ENCODE data around the gene IL9. TPM values are rescaled to one million over a fixed set of nuclear protein-coding genes. Genes with fewer than 3 reads are reported as not detected.

The IL9 gene
- total RNA-seq, 1 experiment from 2014 or later: not detected

DNA sequence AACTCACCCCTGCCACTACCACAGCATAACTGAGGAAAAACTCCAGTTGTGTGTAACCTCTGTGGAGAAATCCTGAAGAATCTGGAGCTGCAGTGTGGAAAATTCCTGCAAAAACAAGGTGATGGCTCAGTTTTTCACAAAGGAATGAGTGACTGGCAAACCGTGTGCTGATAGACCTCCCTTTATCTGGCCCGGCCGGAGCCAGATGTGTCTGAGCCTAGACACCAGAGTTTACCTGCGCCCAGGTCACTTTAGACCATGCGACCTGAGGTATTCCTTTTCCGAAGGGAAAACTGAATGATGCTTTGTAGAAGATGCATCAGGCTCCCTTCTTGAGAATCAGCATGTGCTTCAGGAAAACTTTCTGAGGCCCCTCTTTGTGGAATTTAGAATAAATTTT, 45.0 kb downstream of the IL9 start:
- Histone ChIP-seq H3K36me3 (ENCODE audit: insufficient read depth, low read length) (no peaks in the 10 kb centered on the region), H3K27me3 (ENCODE audit: low read length) (no peaks in the 10 kb centered on the region), H3K9me3 (ENCODE audit: low read length) (no peaks in the 10 kb centered on the region), H2AFZ (ENCODE audit: low read length) (no peak overlapping the region), H3K4me2 (ENCODE audit: low read depth, low read length, poor library complexity, severe bottlenecking) (no peak overlapping the region), H3K27ac (ENCODE audit: low read length) (no peak overlapping the region), H3K4me3 (ENCODE audit: low read length) (no peak overlapping the region), H4K20me1 (ENCODE audit: insufficient read depth, low read depth, low read length) (no peaks in the 10 kb centered on the region), H3K79me2 (ENCODE audit: low read length) (no peaks in the 10 kb centered on the region), H3K9me2 (replicated peaks; ENCODE audit: insufficient read depth, low read length) (no peaks in the 10 kb centered on the region), H3K9ac (ENCODE audit: low read length) (no peak overlapping the region), H3K4me1 (ENCODE audit: low read length) (no peaks in the 10 kb centered on the region)
- no peak for DNase-seq

DNA sequence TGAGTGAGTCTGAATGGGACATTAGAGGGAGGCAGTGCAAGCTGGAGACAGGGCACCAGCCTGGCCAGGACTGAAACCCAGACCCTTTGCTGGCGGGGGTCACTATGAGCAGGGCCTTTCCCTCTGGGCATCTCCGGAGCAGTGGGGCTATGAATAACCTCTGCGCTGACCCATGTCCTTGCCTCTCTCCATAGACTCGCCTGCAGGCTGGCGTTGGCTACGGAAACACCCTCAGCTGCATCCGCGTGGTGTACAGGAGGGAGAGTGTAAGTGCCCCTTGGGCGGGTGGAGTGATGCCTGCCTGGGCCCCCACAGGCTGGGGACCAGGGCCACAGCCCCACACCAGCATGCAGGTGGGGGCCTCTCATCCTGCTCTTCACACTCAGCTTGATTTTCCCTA, 45.4 kb downstream of the IL9 start:
- Histone ChIP-seq H3K4me1 (ENCODE audit: low read length) (no peaks in the 10 kb centered on the region), H3K9me2 (replicated peaks; ENCODE audit: insufficient read depth, low read length) (no peaks in the 10 kb centered on the region), H4K20me1 (ENCODE audit: insufficient read depth, low read depth, low read length) (no peaks in the 10 kb centered on the region), H3K36me3 (ENCODE audit: insufficient read depth, low read length) (no peaks in the 10 kb centered on the region), H3K27ac (ENCODE audit: low read length) (no peak overlapping the region), H3K4me2 (ENCODE audit: low read depth, low read length, poor library complexity, severe bottlenecking) (no peak overlapping the region), H3K27me3 (ENCODE audit: low read length) (no peaks in the 10 kb centered on the region), H3K9ac (ENCODE audit: low read length) (no peak overlapping the region), H3K9me3 (ENCODE audit: low read length) (no peaks in the 10 kb centered on the region), H3K79me2 (ENCODE audit: low read length) (no peaks in the 10 kb centered on the region), H2AFZ (ENCODE audit: low read length) (no peak overlapping the region), H3K4me3 (ENCODE audit: low read length) (no peak overlapping the region)
- DNase-seq: no peak

DNA sequence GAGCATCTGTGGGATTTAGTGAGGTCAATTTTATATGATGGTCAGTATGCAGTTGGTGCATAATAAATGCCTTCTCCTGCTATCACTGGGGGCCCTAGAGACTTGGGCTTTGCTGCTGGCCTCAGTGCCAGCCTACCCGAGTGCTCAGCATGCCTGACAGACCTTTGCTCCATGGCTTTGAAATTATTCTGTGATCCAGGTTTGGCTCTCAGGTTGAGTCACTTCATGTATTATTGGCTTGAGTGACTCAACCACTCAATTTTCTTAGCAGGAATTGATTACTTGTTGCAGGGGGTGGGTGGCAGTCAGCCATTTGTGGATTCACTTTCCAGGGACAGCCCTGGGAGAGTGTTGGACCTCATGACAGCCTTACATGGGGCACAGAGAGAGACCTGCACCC, 47.7 kb downstream of the IL9 start:
- Histone ChIP-seq H3K4me2 (ENCODE audit: low read depth, low read length, poor library complexity, severe bottlenecking) (no peak overlapping the region), H3K27ac (ENCODE audit: low read length) (no peak overlapping the region), H3K36me3 (ENCODE audit: insufficient read depth, low read length) (no peaks in the 10 kb centered on the region), H3K9me3 (ENCODE audit: low read length) (no peaks in the 10 kb centered on the region), H3K79me2 (ENCODE audit: low read length) (no peaks in the 10 kb centered on the region), H3K4me1 (ENCODE audit: low read length) (no peaks in the 10 kb centered on the region), H3K27me3 (ENCODE audit: low read length) (no peaks in the 10 kb centered on the region), H2AFZ (ENCODE audit: low read length) (no peak overlapping the region), H3K4me3 (ENCODE audit: low read length) (no peak overlapping the region), H3K9me2 (replicated peaks; ENCODE audit: insufficient read depth, low read length) (no peaks in the 10 kb centered on the region), H3K9ac (ENCODE audit: low read length) (no peak overlapping the region), H4K20me1 (ENCODE audit: insufficient read depth, low read depth, low read length) (no peaks in the 10 kb centered on the region)
- no peak for DNase-seq

- H3K4me3 ChIP-seq (ENCODE audit: low read length): no peak overlapping the region
- no peak overlapping the region for H3K4me2 ChIP-seq (ENCODE audit: low read depth, low read length, poor library complexity, severe bottlenecking)
- H2AFZ ChIP-seq (ENCODE audit: low read length): no peak overlapping the region
- no peaks in the 10 kb centered on the region for H3K9me2 ChIP-seq (replicated peaks; ENCODE audit: insufficient read depth, low read length)
- H3K36me3 ChIP-seq (ENCODE audit: insufficient read depth, low read length): no peaks in the 10 kb centered on the region
- H3K9me3 ChIP-seq (ENCODE audit: low read length): no peaks in the 10 kb centered on the region
- H3K79me2 ChIP-seq (ENCODE audit: low read length): no peaks in the 10 kb centered on the region
- no peaks in the 10 kb centered on the region for H3K27me3 ChIP-seq (ENCODE audit: low read length)
- no peak overlapping the region for H3K27ac ChIP-seq (ENCODE audit: low read length)
- no peaks in the 10 kb centered on the region for H3K4me1 ChIP-seq (ENCODE audit: low read length)
- DNase-seq: no peak
- H3K9ac ChIP-seq (ENCODE audit: low read length): no peak overlapping the region
- H4K20me1 ChIP-seq (ENCODE audit: insufficient read depth, low read depth, low read length): no peaks in the 10 kb centered on the region
Measured at GRCh38 chr5:135846311-135846710, 49.3 kb downstream of the IL9 start.

GRCh38 chr5:135843571-135844337, 51.9 kb downstream of the IL9 start:
- no peaks in the 10 kb centered on the region for H3K79me2 ChIP-seq (ENCODE audit: low read length)
- H3K4me2 ChIP-seq (ENCODE audit: low read depth, low read length, poor library complexity, severe bottlenecking): no peak overlapping the region
- no peaks in the 10 kb centered on the region for H3K4me1 ChIP-seq (ENCODE audit: low read length)
- H2AFZ ChIP-seq (ENCODE audit: low read length): no peak overlapping the region
- H3K27me3 ChIP-seq (ENCODE audit: low read length): no peaks in the 10 kb centered on the region
- H3K4me3 ChIP-seq (ENCODE audit: low read length): no peak overlapping the region
- H3K36me3 ChIP-seq (ENCODE audit: insufficient read depth, low read length): no peaks in the 10 kb centered on the region
- no peaks in the 10 kb centered on the region for H3K9me2 ChIP-seq (replicated peaks; ENCODE audit: insufficient read depth, low read length)
- H4K20me1 ChIP-seq (ENCODE audit: insufficient read depth, low read depth, low read length): no peaks in the 10 kb centered on the region
- no peaks in the 10 kb centered on the region for H3K9me3 ChIP-seq (ENCODE audit: low read length)
- no peak overlapping the region for H3K9ac ChIP-seq (ENCODE audit: low read length)
- DNase-seq: no peak
- H3K27ac ChIP-seq (ENCODE audit: low read length): no peak overlapping the region

DNA sequence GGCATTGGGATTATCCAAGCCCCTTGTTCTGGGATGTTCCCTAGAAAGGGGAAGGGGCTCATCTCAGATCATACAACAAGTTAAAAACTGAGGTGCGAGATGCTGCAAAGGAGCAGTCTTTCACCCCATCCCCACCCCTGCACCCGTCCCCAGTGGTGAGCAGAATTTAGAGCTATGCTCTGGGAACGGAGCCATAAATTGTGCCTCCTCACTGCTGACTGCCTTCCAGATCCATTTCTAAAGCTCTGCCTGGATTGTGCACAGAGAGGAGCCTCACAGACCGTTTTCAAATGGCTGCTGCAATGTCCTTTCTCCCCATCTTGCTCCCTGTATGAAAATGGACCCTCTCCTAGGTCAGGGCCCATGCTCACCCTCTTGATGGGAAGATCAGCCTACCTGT, 52.9 kb downstream of the IL9 start:
- DNase-seq: no peak
- H3K9me2 ChIP-seq (replicated peaks; ENCODE audit: insufficient read depth, low read length): no peaks in the 10 kb centered on the region
- no peak overlapping the region for H2AFZ ChIP-seq (ENCODE audit: low read length)
- H3K27me3 ChIP-seq (ENCODE audit: low read length): no peaks in the 10 kb centered on the region
- H3K36me3 ChIP-seq (ENCODE audit: insufficient read depth, low read length): no peaks in the 10 kb centered on the region
- H3K4me2 ChIP-seq (ENCODE audit: low read depth, low read length, poor library complexity, severe bottlenecking): no peak overlapping the region
- no peak overlapping the region for H3K4me3 ChIP-seq (ENCODE audit: low read length)
- no peaks in the 10 kb centered on the region for H3K79me2 ChIP-seq (ENCODE audit: low read length)
- H3K9ac ChIP-seq (ENCODE audit: low read length): no peak overlapping the region
- H3K9me3 ChIP-seq (ENCODE audit: low read length): no peaks in the 10 kb centered on the region
- H3K4me1 ChIP-seq (ENCODE audit: low read length): no peaks in the 10 kb centered on the region
- H3K27ac ChIP-seq (ENCODE audit: low read length): no peak overlapping the region
- H4K20me1 ChIP-seq (ENCODE audit: insufficient read depth, low read depth, low read length): no peaks in the 10 kb centered on the region

Other genes with a start within 250 kb of the IL9 start
- not detected in 2 replicates for gene SLC25A48, start 61.2 kb downstream of the IL9 start, total RNA-seq (2014; rRNA removed; shearing (Covaris generic); ENCODE audit: low replicate concordance)
- not detected in 2 replicates for gene LECT2, start 59.1 kb upstream of the IL9 start, total RNA-seq (2014; rRNA removed; shearing (Covaris generic); ENCODE audit: low replicate concordance)
- not detected in 2 replicates for gene TGFBI, start 133.1 kb upstream of the IL9 start, total RNA-seq (2014; rRNA removed; shearing (Covaris generic); ENCODE audit: low replicate concordance)
- 18.5 and 38.3 TPM in 2 replicates for gene SMAD5, start 237.0 kb upstream of the IL9 start, total RNA-seq (2014; rRNA removed; shearing (Covaris generic); ENCODE audit: low replicate concordance)